Measurements from ENCODE around the gene KLK10. TPM values are rescaled to one million over a fixed set of nuclear protein-coding genes. Genes with fewer than 3 reads are reported as not detected.
A peak's percentile ranks its signal among the peaks of the same experiment; 100 is the strongest.

KLK10 gene
- polyA plus RNA-seq, 1 experiment = not detected

GRCh38 chr19:51063664-51064063 is 44.2 kb upstream of the KLK10 start:
- ChIA-PET POLR2A (no interaction called here), CTCF (no interaction called here)
- Histone ChIP-seq H3K4me3 (ENCODE audit: low read depth, low read length) (no peak overlapping the region), H3K27me3 (ENCODE audit: control insufficient read depth, insufficient read depth, low read length) (no peaks in the 10 kb centered on the region), H3K9me3 (ENCODE audit: control insufficient read depth, insufficient read depth, low read length) (peaks cover 5% of the 10 kb centered on the region; the same call in 1 of the 2 replicates), H3K27ac (ENCODE audit: low read depth, low read length) (no peak overlapping the region)
- TF ChIP-seq CTCF (IDR thresholded peaks at IDR 0.05; ENCODE audit: low read depth, low read length) = no peak
- DNase-seq (ENCODE audit: low read depth, low spot score) = no peak

GRCh38 chr19:51060973-51061372 is 41.5 kb upstream of the KLK10 start:
- TF ChIP-seq CTCF (IDR thresholded peaks at IDR 0.05; ENCODE audit: low read depth, low read length) = no peak
- H3K27me3 ChIP-seq (ENCODE audit: control insufficient read depth, insufficient read depth, low read length) = no peaks in the 10 kb centered on the region
- peaks cover 5% of the 10 kb centered on the region; the same call in 1 of the 2 replicates for H3K9me3 ChIP-seq (ENCODE audit: control insufficient read depth, insufficient read depth, low read length)
- ChIA-PET CTCF (no interaction called here), POLR2A (no interaction called here)
- no peak overlapping the region for H3K4me3 ChIP-seq (ENCODE audit: low read depth, low read length)
- no peak overlapping the region for H3K27ac ChIP-seq (ENCODE audit: low read depth, low read length)
- DNase-seq (ENCODE audit: low read depth, low spot score) = no peak

GRCh38 chr19:51060336-51060735 is 40.8 kb upstream of the KLK10 start:
- Histone ChIP-seq H3K27me3 (ENCODE audit: control insufficient read depth, insufficient read depth, low read length) (no peaks in the 10 kb centered on the region), H3K4me3 (ENCODE audit: low read depth, low read length) (no peak overlapping the region), H3K9me3 (ENCODE audit: control insufficient read depth, insufficient read depth, low read length) (peaks cover 5% of the 10 kb centered on the region; the same call in 1 of the 2 replicates), H3K27ac (ENCODE audit: low read depth, low read length) (no peak overlapping the region)
- DNase-seq (ENCODE audit: low read depth, low spot score) = no peak
- TF ChIP-seq CTCF (IDR thresholded peaks at IDR 0.05; ENCODE audit: low read depth, low read length) = no peak
- POLR2A ChIA-PET = no interaction called here
- CTCF ChIA-PET = no interaction called here

GRCh38 chr19:51059715-51060114 is 40.2 kb upstream of the KLK10 start:
- peaks cover 4% of the 10 kb centered on the region; the same call in 1 of the 2 replicates for H3K9me3 ChIP-seq (ENCODE audit: control insufficient read depth, insufficient read depth, low read length)
- TF ChIP-seq CTCF (IDR thresholded peaks at IDR 0.05; ENCODE audit: low read depth, low read length) = no peak
- no peak for DNase-seq (ENCODE audit: low read depth, low spot score)
- no peaks in the 10 kb centered on the region for H3K27me3 ChIP-seq (ENCODE audit: control insufficient read depth, insufficient read depth, low read length)
- H3K27ac ChIP-seq (ENCODE audit: low read depth, low read length) = peak overlapping the region; percentile 31
- ChIA-PET CTCF (no interaction called here), POLR2A (no interaction called here)
- no peak overlapping the region for H3K4me3 ChIP-seq (ENCODE audit: low read depth, low read length)

GRCh38 chr19:51055866-51056265 is 36.4 kb upstream of the KLK10 start:
- TF ChIP-seq CTCF (IDR thresholded peaks at IDR 0.05; ENCODE audit: low read depth, low read length) = no peak
- Histone ChIP-seq H3K27me3 (ENCODE audit: control insufficient read depth, insufficient read depth, low read length) (no peaks in the 10 kb centered on the region), H3K27ac (ENCODE audit: low read depth, low read length) (no peak overlapping the region), H3K4me3 (ENCODE audit: low read depth, low read length) (no peak overlapping the region), H3K9me3 (ENCODE audit: control insufficient read depth, insufficient read depth, low read length) (no peaks in the 10 kb centered on the region)
- ChIA-PET POLR2A (no interaction called here), CTCF (no interaction called here)
- no peak for DNase-seq (ENCODE audit: low read depth, low spot score)
